GM20431 (cell line): Measurements from ENCODE around the gene TMEM221.

ENCODE experiments used
- in situ Hi-C: fragments of 300-500 bp; cut with MseI, MboI; formaldehyde crosslinking; loops from one replicate; pipeline ENCODE4 v1.15.0; 2020; ENCODE audit warnings: low sequenced_read_pairs; ENCODE audit not compliant: unreplicated experiment

TMEM221 gene

GRCh38 chr19:17389288-17389687 lies 59.2 kb downstream of the TMEM221 start:
- in situ Hi-C loops, result no loop called here

- in situ Hi-C loops, result no loop called here
These were observed 62.4 kb downstream of the TMEM221 start for GRCh38 chr19:17385878-17386611.
